PC-3 (cell line): ENCODE data around the gene SLC8A2. TPM values are rescaled to one million over a fixed set of nuclear protein-coding genes. Genes with fewer than 3 reads are reported as not detected.

ENCODE experiments used
- ATAC-seq: fragments of 200-7000 bp; cut with Tn5 transposase; 2 replicates; pipeline ENCODE4 v1.9.1; 2020; ENCODE audit warnings: mild to moderate bottlenecking, moderate library complexity
- BruUV-seq: library from RNA; stranded (reverse); fragments of 400-500 nt; replicated peaks from 2 replicates; lab custom pipeline; 2021; lab: Mats Ljungman, UMichigan
- CTCF ChIA-PET: fragments of 300-600 bp; sonication (Branson Sonifier 250); formaldehyde crosslinking; loops from one replicate; lab custom pipeline; 2022; ENCODE audit warnings: antibody characterized with exemption; lab: Charles Lee
- POLR2A ChIA-PET: fragments of 300-600 bp; sonication (Branson Sonifier 250); formaldehyde crosslinking; loops from one replicate; lab custom pipeline; 2022; ENCODE audit warnings: antibody characterized with exemption; ENCODE audit not compliant: unreplicated experiment; lab: Charles Lee
- DNase-seq: peaks from one replicate; pipeline ENCODE4 v3.0.0-alpha.2; 2015
- H2AFZ ChIP-seq: fragments of 300-600 bp; sonication (generic); 2 replicates; pipeline ENCODE4 v1.6.0; 2016; ENCODE audit warnings: antibody characterized with exemption, low read length
- H3F3A ChIP-seq: fragments of 300-600 bp; sonication (generic); one replicate; pipeline ENCODE4 v1.6.0; 2017; ENCODE audit warnings: antibody characterized with exemption, low read length, control low read depth, mild to moderate bottlenecking; ENCODE audit not compliant: unreplicated experiment
- H3K27ac ChIP-seq: fragments of 300-600 bp; sonication (generic); 2 replicates; pipeline ENCODE4 v1.5.1; 2016; ENCODE audit warnings: mild to moderate bottlenecking, low read length
- H3K27me3 ChIP-seq: fragments of 300-600 bp; sonication (generic); 2 replicates; pipeline ENCODE4 v1.6.1; 2016; ENCODE audit warnings: low read length, mixed read lengths
- H3K36me3 ChIP-seq: fragments of 300-600 bp; sonication (generic); 2 replicates; pipeline ENCODE4 v1.6.1; 2016; ENCODE audit warnings: low read depth, mixed run types, low read length, mixed read lengths
- H3K4me1 ChIP-seq: fragments of 300-600 bp; sonication (generic); 2 replicates; pipeline ENCODE4 v1.5.1; 2016; ENCODE audit warnings: low read length; ENCODE audit not compliant: insufficient read depth
- H3K4me2 ChIP-seq: fragments of 300-600 bp; sonication (generic); 2 replicates; pipeline ENCODE4 v1.6.0; 2016; ENCODE audit warnings: low read length
- H3K4me3 ChIP-seq: fragments of 300-600 bp; sonication (generic); 2 replicates; pipeline ENCODE4 v1.5.1; 2016; ENCODE audit warnings: mild to moderate bottlenecking, low read length, mixed read lengths
- H3K79me2 ChIP-seq: fragments of 300-600 bp; sonication (generic); 2 replicates; pipeline ENCODE4 v1.6.1; 2017; ENCODE audit warnings: low read length, mixed read lengths
- H3K9ac ChIP-seq: fragments of 300-600 bp; sonication (generic); 2 replicates; pipeline ENCODE4 v1.6.0; 2016; ENCODE audit warnings: mild to moderate bottlenecking, low read length
- H3K9me2 ChIP-seq: fragments of 300-600 bp; sonication (generic); replicated peaks from 2 replicates; pipeline ENCODE4 v1.6.1; 2016; ENCODE audit warnings: mixed run types, low read length, mixed read lengths
- H3K9me3 ChIP-seq: fragments of 300-600 bp; sonication (generic); 2 replicates; pipeline ENCODE4 v1.6.1; 2016; ENCODE audit warnings: low read length, mixed read lengths
- H4K20me1 ChIP-seq: fragments of 300-600 bp; sonication (generic); 2 replicates; pipeline ENCODE4 v1.6.1; 2016; ENCODE audit warnings: low read length, mixed read lengths
- CTCF ChIP-seq: fragments of 300-600 bp; sonication (generic); conservative IDR thresholded peaks from 2 replicates; pipeline ENCODE4 v1.5.1; 2017; ENCODE audit warnings: antibody characterized with exemption, low read depth, mild to moderate bottlenecking, low read length
- EZH2 ChIP-seq: fragments of 300-600 bp; sonication (generic); IDR thresholded peaks from one replicate; pipeline ENCODE4 v1.6.1; 2017; ENCODE audit warnings: antibody characterized with exemption, mild to moderate bottlenecking, low read length; ENCODE audit not compliant: unreplicated experiment
- EZH2phosphoT487 ChIP-seq: fragments of 300-600 bp; sonication (generic); IDR thresholded peaks from 2 replicates; pipeline ENCODE4 v1.6.1; 2018; ENCODE audit warnings: mild to moderate bottlenecking, antibody characterized with exemption, low read length, borderline replicate concordance
- intact Hi-C: fragments of 100-400 bp; cut with micrococcal nuclease; formaldehyde crosslinking; loops from 2 replicates; pipeline ENCODE4 v1.9.0; 2023
- total RNA-seq: library from RNA; depleted of rRNA; stranded (reverse); fragments of >200 nt; gene quantifications from 2 replicates; pipeline ENCODE4 v1.2.3, GENCODE V29; 2014

SLC8A2 gene
- total RNA-seq, 1 experiment from 2014 or later = 0.33 TPM

GRCh38 chr19:47507012-47507411, 35.3 kb upstream of the SLC8A2 start:
- ChIA-PET POLR2A (no interaction called here), CTCF (no interaction called here)
- Histone ChIP-seq H3K4me2 (no peak overlapping the region), H3K4me3 (no peak overlapping the region), H3K36me3 (no peaks in the 10 kb centered on the region), H3K79me2 (peaks cover 50% of the 10 kb centered on the region), H3F3A (no peaks in the 10 kb centered on the region), H3K27me3 (no peaks in the 10 kb centered on the region), H4K20me1 (peaks cover 13% of the 10 kb centered on the region; the same call in 1 of the 2 replicates), H3K9me3 (no peaks in the 10 kb centered on the region), H2AFZ (no peak overlapping the region), H3K4me1 (peaks cover 14% of the 10 kb centered on the region), H3K27ac (no peak overlapping the region), H3K9ac (no peak overlapping the region), H3K9me2 (no peaks in the 10 kb centered on the region)
- DNase-seq (no peak), ATAC-seq (no peak)
- BruUV-seq = no TSS peak
- intact Hi-C loops = no loop called here
- TF ChIP-seq EZH2phosphoT487 = no peak
- no peak for TF ChIP-seq CTCF
- TF ChIP-seq EZH2 = no peak

- Histone ChIP-seq H2AFZ (no peak overlapping the region), H3K36me3 (no peaks in the 10 kb centered on the region), H3K27ac (no peak overlapping the region), H4K20me1 (0 out of 2 replicates have a peak, but pooled peaks cover 8% of the 10 kb centered on the region), H3K4me2 (no peak overlapping the region), H3K79me2 (peaks cover 44% of the 10 kb centered on the region), H3K9me3 (no peaks in the 10 kb centered on the region), H3K27me3 (no peaks in the 10 kb centered on the region), H3F3A (no peaks in the 10 kb centered on the region), H3K4me3 (no peak overlapping the region), H3K9me2 (no peaks in the 10 kb centered on the region), H3K9ac (no peak overlapping the region), H3K4me1 (peaks cover 11% of the 10 kb centered on the region; the same call in 1 of the 2 replicates)
- no peak for TF ChIP-seq CTCF
- DNase-seq (no peak), ATAC-seq (no peak)
- POLR2A ChIA-PET = no interaction called here
- BruUV-seq = no TSS peak
- intact Hi-C loops = no loop called here
- CTCF ChIA-PET = no interaction called here
These were observed 34.8 kb upstream of the SLC8A2 start for GRCh38 chr19:47506459-47506858.

GRCh38 chr19:47505506-47505905, 33.8 kb upstream of the SLC8A2 start:
- Histone ChIP-seq H3K79me2 (peaks cover 35% of the 10 kb centered on the region), H3K4me1 (peaks cover 9% of the 10 kb centered on the region; the same call in 1 of the 2 replicates), H3F3A (no peaks in the 10 kb centered on the region), H3K9me2 (no peaks in the 10 kb centered on the region), H3K9me3 (no peaks in the 10 kb centered on the region), H3K36me3 (no peaks in the 10 kb centered on the region), H3K9ac (no peak overlapping the region), H3K27ac (no peak overlapping the region), H3K4me3 (no peak overlapping the region), H4K20me1 (0 out of 2 replicates have a peak, but pooled peaks cover 5% of the 10 kb centered on the region), H3K27me3 (no peaks in the 10 kb centered on the region), H2AFZ (no peak overlapping the region), H3K4me2 (no peak overlapping the region)
- POLR2A ChIA-PET = no interaction called here
- intact Hi-C loops = no loop called here
- BruUV-seq = no TSS peak
- TF ChIP-seq EZH2phosphoT487 (no peak), EZH2 (no peak), CTCF (no peak)
- CTCF ChIA-PET = no interaction called here
- ATAC-seq = no peak
- DNase-seq = no peak
